GM12801 (cell line): ENCODE data around the gene DGKB.

ENCODE experiments used
- CTCF ChIP-seq: IDR thresholded peaks from one replicate; pipeline ENCODE4 v1.5.1; 2011; ENCODE audit warnings: control low read depth; ENCODE audit not compliant: insufficient read length; ENCODE audit errors: extremely low read depth

Gene DGKB

GRCh38 chr7:14206121-14206520 lies 696.4 kb downstream of the DGKB start:
- TF ChIP-seq CTCF: no peak

- TF ChIP-seq CTCF: no peak
Measured at GRCh38 chr7:14201353-14201752, 701.2 kb downstream of the DGKB start.

GRCh38 chr7:14199336-14199735 lies 703.2 kb downstream of the DGKB start:
- no peak for TF ChIP-seq CTCF

GRCh38 chr7:14197280-14197679 lies 705.3 kb downstream of the DGKB start:
- no peak for TF ChIP-seq CTCF

GRCh38 chr7:14196555-14196954 lies 706.0 kb downstream of the DGKB start:
- TF ChIP-seq CTCF: no peak

GRCh38 chr7:14195871-14196270 lies 706.7 kb downstream of the DGKB start:
- no peak for TF ChIP-seq CTCF

- no peak for TF ChIP-seq CTCF
Measured at GRCh38 chr7:14195079-14195478, 707.5 kb downstream of the DGKB start.

- TF ChIP-seq CTCF: no peak
Measured at GRCh38 chr7:14191686-14192098, 710.9 kb downstream of the DGKB start.
